ENCODE data around the gene HMGN4. TPM values are rescaled to one million over a fixed set of nuclear protein-coding genes. Genes with fewer than 3 reads are reported as not detected.

Gene HMGN4
- total and polyA plus RNA-seq, 9 of the 15 experiments (the other 6 are each of a cell fraction or from before 2014, with no cell fraction given), result 35.4 to 134 (median 94.1) TPM

GRCh38 chr6:26550250-26550993 lies 12.3 kb downstream of the HMGN4 start (continued):
- TF ChIP-seq, protein P1, sequence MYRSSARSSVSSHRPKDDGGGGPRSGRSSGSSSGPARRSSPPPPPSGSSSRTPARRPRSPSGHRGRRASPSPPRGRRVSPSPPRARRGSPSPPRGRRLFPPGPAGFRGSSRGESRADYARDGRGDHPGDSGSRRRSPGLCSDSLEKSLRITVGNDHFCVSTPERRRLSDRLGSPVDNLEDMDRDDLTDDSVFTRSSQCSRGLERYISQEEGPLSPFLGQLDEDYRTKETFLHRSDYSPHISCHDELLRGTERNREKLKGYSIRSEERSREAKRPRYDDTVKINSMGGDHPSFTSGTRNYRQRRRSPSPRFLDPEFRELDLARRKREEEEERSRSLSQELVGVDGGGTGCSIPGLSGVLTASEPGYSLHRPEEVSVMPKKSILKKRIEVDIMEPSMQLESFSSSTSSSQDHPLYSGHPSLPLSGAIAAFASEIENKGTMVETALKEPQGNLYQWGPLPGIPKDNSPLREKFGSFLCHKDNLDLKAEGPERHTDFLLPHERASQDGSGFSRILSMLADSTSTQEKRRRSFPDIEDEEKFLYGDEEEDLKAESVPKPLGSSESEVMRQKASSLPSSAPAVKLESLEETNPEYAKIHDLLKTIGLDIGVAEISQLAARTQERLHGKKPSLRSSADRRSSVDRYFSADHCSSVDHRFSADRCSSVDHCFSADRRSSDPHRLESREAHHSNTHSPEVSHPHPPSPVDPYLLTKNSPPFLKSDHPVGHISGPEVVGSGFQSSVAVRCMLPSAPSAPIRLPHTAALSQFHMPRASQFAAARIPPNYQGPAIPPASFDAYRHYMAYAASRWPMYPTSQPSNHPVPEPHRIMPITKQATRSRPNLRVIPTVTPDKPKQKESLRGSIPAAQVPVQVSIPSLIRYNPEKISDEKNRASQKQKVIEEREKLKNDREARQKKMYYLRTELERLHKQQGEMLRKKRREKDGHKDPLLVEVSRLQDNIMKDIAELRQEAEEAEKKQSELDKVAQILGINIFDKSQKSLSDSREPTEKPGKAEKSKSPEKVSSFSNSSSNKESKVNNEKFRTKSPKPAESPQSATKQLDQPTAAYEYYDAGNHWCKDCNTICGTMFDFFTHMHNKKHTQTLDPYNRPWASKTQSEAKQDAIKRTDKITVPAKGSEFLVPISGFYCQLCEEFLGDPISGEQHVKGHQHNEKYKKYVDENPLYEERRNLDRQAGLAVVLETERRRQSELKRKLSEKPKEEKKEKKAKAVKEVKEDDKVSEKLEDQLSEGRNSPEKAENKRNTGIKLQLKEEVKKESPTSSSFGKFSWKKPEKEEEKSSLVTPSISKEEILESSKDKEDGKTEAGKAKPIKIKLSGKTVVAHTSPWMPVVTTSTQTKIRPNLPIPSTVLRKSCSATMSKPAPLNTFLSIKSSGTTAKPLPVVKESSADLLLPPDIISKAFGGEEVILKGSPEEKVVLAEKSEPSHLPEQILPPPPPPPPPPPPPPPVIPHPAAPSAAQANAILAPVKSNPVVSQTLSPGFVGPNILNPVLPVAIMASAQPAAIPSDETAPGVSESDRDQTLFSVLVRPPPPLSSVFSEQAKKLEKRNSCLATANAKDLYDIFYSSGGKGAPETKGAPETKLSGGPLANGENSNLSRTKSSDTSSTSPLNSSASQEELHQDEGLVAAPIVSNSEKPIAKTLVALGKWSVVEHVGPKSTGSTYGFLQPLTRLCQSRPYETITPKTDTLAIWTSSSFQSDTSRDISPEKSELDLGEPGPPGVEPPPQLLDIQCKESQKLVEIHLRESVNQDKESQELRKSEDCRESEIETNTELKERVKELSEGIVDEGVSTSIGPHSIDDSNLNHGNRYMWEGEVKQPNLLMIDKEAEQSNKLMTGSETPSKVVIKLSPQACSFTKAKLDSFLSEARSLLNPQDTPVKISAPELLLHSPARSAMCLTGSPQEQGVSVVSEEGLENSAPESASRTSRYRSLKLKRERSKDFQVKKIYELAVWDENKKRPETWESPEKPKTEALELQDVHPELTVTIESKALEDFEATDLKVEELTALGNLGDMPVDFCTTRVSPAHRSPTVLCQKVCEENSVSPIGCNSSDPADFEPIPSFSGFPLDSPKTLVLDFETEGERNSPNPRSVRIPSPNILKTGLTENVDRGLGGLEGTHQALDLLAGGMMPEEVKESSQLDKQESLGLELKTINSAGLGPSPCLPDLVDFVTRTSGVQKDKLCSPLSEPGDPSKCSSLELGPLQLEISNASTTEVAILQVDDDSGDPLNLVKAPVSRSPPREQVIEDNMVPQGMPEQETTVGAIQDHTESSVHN (IDR thresholded peaks at IDR 0.05; ENCODE audit: borderline replicate concordance in 1 of 2, low read depth in 1 of 2), result no peak
- TF ChIP-seq SMARCA4 (IDR thresholded peaks at IDR 0.05) (no peak), SAP30 (IDR thresholded peaks at IDR 0.05; ENCODE audit: borderline replicate concordance, insufficient read depth, low read depth, low read length, poor library complexity, severe bottlenecking) (no peak), FOXA3 (CRISPR knock-in tag; conservative IDR thresholded peaks at IDR 0.05 in 1 of 2, IDR thresholded peaks at IDR 0.05 in 1 of 2) (no peak), ZNF280A (IDR thresholded peaks at IDR 0.05; ENCODE audit: low read depth, partially characterized antibody) (no peak), NFE2 (IDR thresholded peaks at IDR 0.05; ENCODE audit: low read depth) (no peak), IRF2 (CRISPR knock-in tag; IDR thresholded peaks at IDR 0.05) (no peak), CXXC5 (CRISPR knock-in tag; IDR thresholded peaks at IDR 0.05) (peak; percentile 78), C11orf30 (IDR thresholded peaks at IDR 0.05; ENCODE audit: low read depth) (no peak), SNIP1 (IDR thresholded peaks at IDR 0.05; ENCODE audit: low read depth) (no peak), ZC3H4 (CRISPR knock-in tag; IDR thresholded peaks at IDR 0.05; ENCODE audit: borderline replicate concordance) (no peak)
- TF ChIP-seq, protein P2, sequence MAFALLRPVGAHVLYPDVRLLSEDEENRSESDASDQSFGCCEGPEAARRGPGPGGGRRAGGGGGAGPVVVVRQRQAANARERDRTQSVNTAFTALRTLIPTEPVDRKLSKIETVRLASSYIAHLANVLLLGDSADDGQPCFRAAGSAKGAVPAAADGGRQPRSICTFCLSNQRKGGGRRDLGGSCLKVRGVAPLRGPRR (CRISPR knock-in tag; IDR thresholded peaks at IDR 0.05), result peak; percentile 81; the same call in 1 of the 2 replicates
- TF ChIP-seq, protein P3, sequence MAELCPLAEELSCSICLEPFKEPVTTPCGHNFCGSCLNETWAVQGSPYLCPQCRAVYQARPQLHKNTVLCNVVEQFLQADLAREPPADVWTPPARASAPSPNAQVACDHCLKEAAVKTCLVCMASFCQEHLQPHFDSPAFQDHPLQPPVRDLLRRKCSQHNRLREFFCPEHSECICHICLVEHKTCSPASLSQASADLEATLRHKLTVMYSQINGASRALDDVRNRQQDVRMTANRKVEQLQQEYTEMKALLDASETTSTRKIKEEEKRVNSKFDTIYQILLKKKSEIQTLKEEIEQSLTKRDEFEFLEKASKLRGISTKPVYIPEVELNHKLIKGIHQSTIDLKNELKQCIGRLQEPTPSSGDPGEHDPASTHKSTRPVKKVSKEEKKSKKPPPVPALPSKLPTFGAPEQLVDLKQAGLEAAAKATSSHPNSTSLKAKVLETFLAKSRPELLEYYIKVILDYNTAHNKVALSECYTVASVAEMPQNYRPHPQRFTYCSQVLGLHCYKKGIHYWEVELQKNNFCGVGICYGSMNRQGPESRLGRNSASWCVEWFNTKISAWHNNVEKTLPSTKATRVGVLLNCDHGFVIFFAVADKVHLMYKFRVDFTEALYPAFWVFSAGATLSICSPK (IDR thresholded peaks at IDR 0.05; ENCODE audit: borderline replicate concordance), result no peak
- TF ChIP-seq, protein P4, sequence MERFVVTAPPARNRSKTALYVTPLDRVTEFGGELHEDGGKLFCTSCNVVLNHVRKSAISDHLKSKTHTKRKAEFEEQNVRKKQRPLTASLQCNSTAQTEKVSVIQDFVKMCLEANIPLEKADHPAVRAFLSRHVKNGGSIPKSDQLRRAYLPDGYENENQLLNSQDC (CRISPR knock-in tag; IDR thresholded peaks at IDR 0.05), result no peak

Measured in K562 (cell line).